Keratinocyte (primary cell): ENCODE data around the gene ELMOD2. TPM values are rescaled to one million over a fixed set of nuclear protein-coding genes. Genes with fewer than 3 reads are reported as not detected.

Experiments
- DNase-seq: peaks from one replicate; pipeline ENCODE4 v3.0.0-alpha.2; 2011; ENCODE audit warnings: low read depth, missing footprints, low spot score
- FAIRE-seq: peaks from 2 replicates; lab custom pipeline; 2011; peaks lifted over from hg19 to GRCh38; lab: Jason Lieb, UNC
- H2AFZ ChIP-seq: 2 replicates; pipeline ENCODE4 v1.6.0; 2012; ENCODE audit warnings: low read length, control low read depth, inconsistent platforms; ENCODE audit not compliant: control insufficient read depth
- H3K27ac ChIP-seq: 2 replicates; pipeline ENCODE4 v1.5.1; 2011; ENCODE audit warnings: low read length; ENCODE audit not compliant: control insufficient read depth, insufficient read depth
- H3K27me3 ChIP-seq: 3 replicates; pipeline ENCODE4 v1.6.0; 2011; ENCODE audit warnings: low read length; ENCODE audit not compliant: control insufficient read depth, insufficient read depth; ENCODE audit errors: extremely low read depth
- H3K36me3 ChIP-seq, 2 experiments: 2 replicates in 1 of 2; 3 replicates in 1 of 2; pipeline ENCODE4 v1.5.1; 2011; ENCODE audit warnings: low read length in 2 of 2, mild to moderate bottlenecking in 1 of 2; ENCODE audit not compliant: control insufficient read depth in 2 of 2, insufficient read depth in 2 of 2; ENCODE audit errors: extremely low read depth in 1 of 2
- H3K4me1 ChIP-seq: 3 replicates; pipeline ENCODE4 v1.5.1; 2011; ENCODE audit warnings: low read length; ENCODE audit not compliant: control insufficient read depth, insufficient read depth; ENCODE audit errors: extremely low read depth
- H3K4me2 ChIP-seq: 3 replicates; pipeline ENCODE4 v1.6.0; 2011; ENCODE audit warnings: low read depth, low read length; ENCODE audit not compliant: control insufficient read depth, insufficient read depth; ENCODE audit errors: extremely low read depth
- H3K4me3 ChIP-seq, 3 experiments: fragments of 200-600 bp in 1 of 3; sonication (generic) in 1 of 3; 2 replicates in 2 of 3; 3 replicates in 1 of 3; pipeline ENCODE4 v1.5.1; 2011 to 2016; ENCODE audit warnings: low read length in 3 of 3, mild to moderate bottlenecking in 3 of 3, control low read depth in 2 of 3, inconsistent platforms in 1 of 3, low read depth in 1 of 3, mixed read lengths in 1 of 3, mixed run types in 1 of 3, moderate library complexity in 1 of 3; ENCODE audit not compliant: control insufficient read depth in 2 of 3, insufficient read depth in 2 of 3; ENCODE audit errors: extremely low read depth in 1 of 3
- H3K79me2 ChIP-seq: 2 replicates; pipeline ENCODE4 v1.6.0; 2012; ENCODE audit warnings: low read length; ENCODE audit not compliant: control insufficient read depth, insufficient read depth
- H3K9ac ChIP-seq: 3 replicates; pipeline ENCODE4 v1.6.0; 2011; ENCODE audit warnings: low read length; ENCODE audit not compliant: control insufficient read depth, insufficient read depth; ENCODE audit errors: extremely low read depth
- H3K9me1 ChIP-seq: 3 replicates; pipeline ENCODE4 v1.6.0; 2011; ENCODE audit warnings: low read length; ENCODE audit not compliant: control insufficient read depth, insufficient read depth; ENCODE audit errors: extremely low read depth
- H3K9me3 ChIP-seq: 2 replicates; pipeline ENCODE4 v1.5.1; 2012; ENCODE audit warnings: low read depth, low read length; ENCODE audit not compliant: control insufficient read depth
- H4K20me1 ChIP-seq: 3 replicates; pipeline ENCODE4 v1.6.0; 2011; ENCODE audit warnings: low read length; ENCODE audit not compliant: control insufficient read depth, insufficient read depth; ENCODE audit errors: extremely low read depth
- CTCF ChIP-seq, 3 experiments: IDR thresholded peaks in 1 of 3; conservative IDR thresholded peaks in 1 of 3; optimal IDR thresholded peaks in 1 of 3; 2 replicates in 2 of 3; 3 replicates in 1 of 3; pipeline versions ENCODE3 to v1.5.1; 2011; ENCODE audit warnings: low read length in 3 of 3, mild to moderate bottlenecking in 3 of 3, moderate library complexity in 2 of 3, control low read depth in 1 of 3, inconsistent platforms in 1 of 3; ENCODE audit not compliant: insufficient read depth in 2 of 3; ENCODE audit errors: extremely low read depth in 1 of 3
- EZH2 ChIP-seq: IDR thresholded peaks from one replicate; pipeline ENCODE4 v1.6.1; 2012; ENCODE audit warnings: inconsistent platforms, mild to moderate bottlenecking, low read length, moderate library complexity
- dilution Hi-C: fragments of 300-500 bp; cut with MboI; formaldehyde crosslinking; loops from one replicate; pipeline ENCODE4 v1.7.0; 2020; ENCODE audit warnings: low sequenced_read_pairs; ENCODE audit not compliant: extremely low pct_ligation_motif_present
- polyA plus RNA-seq, 5 experiments: library from polyadenylated mRNA; depleted of rRNA in 3 of 5; stranded (reverse) in 3 of 5; stranded (forward) in 1 of 5; unstranded in 1 of 5; fragments of >200 nt; gene quantifications; 1 replicate in 1 of 5; 2 replicates in 3 of 5; 3 replicates in 1 of 5; pipeline versions ENCODE4 v1.2.1 to v1.2.3, GENCODE V29; 2011 to 2012; ENCODE audit warnings: missing spikeins in 2 of 5, low read depth in 1 of 5, low replicate concordance in 1 of 5

The ELMOD2 gene
- polyA plus RNA-seq, 1 donor (not counting 4 experiments of a cell fraction or from before 2014, with no cell fraction given) = 21.9 TPM

- H3K27ac ChIP-seq = no peak overlapping the region
- H3K4me1 ChIP-seq = no peaks in the 10 kb centered on the region
- H3K9me1 ChIP-seq = no peaks in the 10 kb centered on the region
- FAIRE-seq = peak; percentile 36
- H3K79me2 ChIP-seq = no peaks in the 10 kb centered on the region
- H2AFZ ChIP-seq = no peak overlapping the region
- no peaks in the 10 kb centered on the region for H3K27me3 ChIP-seq
- no peak for DNase-seq
- TF ChIP-seq EZH2 (no peak), CTCF (optimal IDR thresholded peaks at IDR 0.05 in 1 of 3, IDR thresholded peaks at IDR 0.05 in 1 of 3, conservative IDR thresholded peaks at IDR 0.05 in 1 of 3; ENCODE audit: extremely low read depth in 1 of 3, insufficient read depth in 2 of 3, low read length in 3 of 3) (no peak)
- dilution Hi-C loops = no loop called here
- no peaks in the 10 kb centered on the region for H3K9me3 ChIP-seq
- H3K36me3 ChIP-seq = peaks cover 1 to 3% of the 10 kb centered on the region in 2 experiments
- no peak overlapping the region for H3K4me3 ChIP-seq
- no peak overlapping the region for H3K4me2 ChIP-seq
- H4K20me1 ChIP-seq = no peaks in the 10 kb centered on the region
- H3K9ac ChIP-seq = no peak overlapping the region
Measured at GRCh38 chr4:140533951-140534480, 10.0 kb downstream of the ELMOD2 start.

- H4K20me1 ChIP-seq = no peaks in the 10 kb centered on the region
- no peak overlapping the region for H3K4me3 ChIP-seq
- dilution Hi-C loops = no loop called here
- no peaks in the 10 kb centered on the region for H3K4me1 ChIP-seq
- no peaks in the 10 kb centered on the region for H3K79me2 ChIP-seq
- DNase-seq = no peak
- H3K27me3 ChIP-seq = no peaks in the 10 kb centered on the region
- H3K4me2 ChIP-seq = no peak overlapping the region
- no peak for TF ChIP-seq CTCF (optimal IDR thresholded peaks at IDR 0.05 in 1 of 3, IDR thresholded peaks at IDR 0.05 in 1 of 3, conservative IDR thresholded peaks at IDR 0.05 in 1 of 3; ENCODE audit: extremely low read depth in 1 of 3, insufficient read depth in 2 of 3, low read length in 3 of 3)
- TF ChIP-seq EZH2 = no peak
- H3K9me1 ChIP-seq = no peaks in the 10 kb centered on the region
- no peak overlapping the region for H3K27ac ChIP-seq
- no peak overlapping the region for H3K9ac ChIP-seq
- no peak overlapping the region for H2AFZ ChIP-seq
- H3K36me3 ChIP-seq = no peaks in the 10 kb centered on the region
- H3K9me3 ChIP-seq = no peaks in the 10 kb centered on the region
- FAIRE-seq = no peak
Measured at GRCh38 chr4:140556372-140557085, 32.6 kb downstream of the ELMOD2 start.
